Measurements from ENCODE around the gene GDPGP1. TPM values are rescaled to one million over a fixed set of nuclear protein-coding genes. Genes with fewer than 3 reads are reported as not detected.
A peak's percentile ranks its signal among the peaks of the same experiment; 100 is the strongest.

GDPGP1 gene
- total RNA-seq, 1 experiment from 2014 or later = 5.1 TPM

DNA sequence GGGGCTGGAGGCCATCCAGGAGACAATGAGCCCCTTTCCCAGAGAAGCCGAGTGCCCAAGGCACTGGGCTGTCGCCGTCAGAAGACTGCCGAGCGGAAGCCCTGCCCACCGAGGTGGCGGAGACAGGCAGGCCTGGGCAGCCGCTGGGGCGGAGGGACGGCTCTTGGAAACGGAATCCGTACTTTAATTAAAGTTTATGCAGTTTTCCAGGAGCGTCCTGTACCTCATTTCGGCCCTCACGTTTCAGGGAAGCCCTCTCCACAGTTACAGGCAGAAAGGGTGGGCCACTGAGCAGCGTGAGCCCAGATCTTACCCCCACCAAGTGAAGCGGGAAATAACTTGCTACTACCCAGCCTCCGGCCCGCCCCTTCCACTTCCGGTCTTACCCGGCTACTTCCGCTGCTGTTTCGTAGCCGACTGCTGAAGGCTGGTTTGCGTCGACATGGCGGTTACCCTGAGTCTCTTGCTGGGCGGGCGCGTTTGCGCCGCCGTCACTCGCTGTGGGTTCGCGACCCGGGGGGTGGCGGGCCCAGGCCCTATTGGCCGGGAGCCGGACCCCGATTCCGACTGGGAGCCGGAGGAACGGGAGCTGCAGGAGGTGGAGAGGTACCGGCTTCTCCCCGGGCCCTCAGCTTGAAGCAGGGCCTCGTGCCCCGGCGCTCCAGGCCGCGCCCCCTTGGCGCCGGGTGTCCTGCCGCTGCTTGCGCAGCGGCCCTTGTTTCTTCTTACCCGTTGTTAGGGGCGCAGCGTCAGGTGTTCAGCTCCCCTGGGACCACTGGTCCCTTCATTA lies 31.5 kb downstream of the GDPGP1 start, which contains the start of gene NGRN:
Gene NGRN, plus strand, starts transcription at position 402 of the 790 bp plus-strand sequence. Its CDS starts 41 bp downstream, at position 443.
- Mint-ChIP-seq H3K4me1 (ENCODE audit: low read depth, unreplicated experiment) (peaks cover 22% of the 10 kb centered on the region), H3K36me3 (ENCODE audit: insufficient read depth, unreplicated experiment) (peaks cover 40% of the 10 kb centered on the region), H3K27me3 (ENCODE audit: insufficient read depth, unreplicated experiment) (no peaks in the 10 kb centered on the region), H3K4me3 (ENCODE audit: unreplicated experiment) (peak within 1 kb of the TSS; percentile 95), H3K9me3 (ENCODE audit: unreplicated experiment) (no peaks in the 10 kb centered on the region), H3K27ac (ENCODE audit: unreplicated experiment) (peak within 1 kb of the TSS; percentile 97)
- Histone ChIP-seq H3K9me3 (no peaks in the 10 kb centered on the region), H3K36me3 (ENCODE audit: control insufficient read depth, insufficient read depth, low read length) (no peaks in the 10 kb centered on the region), H3K27me3 (replicated peaks; ENCODE audit: control insufficient read depth, insufficient read depth, low read length) (no peaks in the 10 kb centered on the region), H3K4me1 (peaks cover 11% of the 10 kb centered on the region; the same call in 1 of the 2 replicates), H3K4me3 (ENCODE audit: low read depth, low read length) (peak within 1 kb of the TSS; percentile 64)
- ChIA-PET CTCF (interaction anchor here (1.0 to 1.1 kb wide), 2 partner anchors 28 to 166 kb away, joined by 3 to 5 read pairs; no protein-coding TSS in a partner anchor), POLR2A (interaction anchor here (0.5 to 1.0 kb wide), 4 partner anchors 16 to 148 kb away, joined by 3 to 8 read pairs (median 4); partner anchors contain the start of genes CIB1, GDPGP1 and TTLL13)
- TF ChIP-seq, protein P1, sequence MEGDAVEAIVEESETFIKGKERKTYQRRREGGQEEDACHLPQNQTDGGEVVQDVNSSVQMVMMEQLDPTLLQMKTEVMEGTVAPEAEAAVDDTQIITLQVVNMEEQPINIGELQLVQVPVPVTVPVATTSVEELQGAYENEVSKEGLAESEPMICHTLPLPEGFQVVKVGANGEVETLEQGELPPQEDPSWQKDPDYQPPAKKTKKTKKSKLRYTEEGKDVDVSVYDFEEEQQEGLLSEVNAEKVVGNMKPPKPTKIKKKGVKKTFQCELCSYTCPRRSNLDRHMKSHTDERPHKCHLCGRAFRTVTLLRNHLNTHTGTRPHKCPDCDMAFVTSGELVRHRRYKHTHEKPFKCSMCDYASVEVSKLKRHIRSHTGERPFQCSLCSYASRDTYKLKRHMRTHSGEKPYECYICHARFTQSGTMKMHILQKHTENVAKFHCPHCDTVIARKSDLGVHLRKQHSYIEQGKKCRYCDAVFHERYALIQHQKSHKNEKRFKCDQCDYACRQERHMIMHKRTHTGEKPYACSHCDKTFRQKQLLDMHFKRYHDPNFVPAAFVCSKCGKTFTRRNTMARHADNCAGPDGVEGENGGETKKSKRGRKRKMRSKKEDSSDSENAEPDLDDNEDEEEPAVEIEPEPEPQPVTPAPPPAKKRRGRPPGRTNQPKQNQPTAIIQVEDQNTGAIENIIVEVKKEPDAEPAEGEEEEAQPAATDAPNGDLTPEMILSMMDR (IDR thresholded peaks at IDR 0.05; ENCODE audit: insufficient read depth in 1 of 2, low read depth in 1 of 2, low read length in 1 of 2, severe bottlenecking in 1 of 2, unreplicated experiment in 1 of 2) = no peak
- intact Hi-C loops (cut with micrococcal nuclease; ENCODE audit: unreplicated experiment) = loop anchor here (1.0 kb wide), 1 partner anchor 31 kb away; the partner anchor contains the start of gene GDPGP1
- peak; percentile 87 to 89 for DNase-seq
- BruUV-seq (replicated peaks) = no TSS peak

DNA sequence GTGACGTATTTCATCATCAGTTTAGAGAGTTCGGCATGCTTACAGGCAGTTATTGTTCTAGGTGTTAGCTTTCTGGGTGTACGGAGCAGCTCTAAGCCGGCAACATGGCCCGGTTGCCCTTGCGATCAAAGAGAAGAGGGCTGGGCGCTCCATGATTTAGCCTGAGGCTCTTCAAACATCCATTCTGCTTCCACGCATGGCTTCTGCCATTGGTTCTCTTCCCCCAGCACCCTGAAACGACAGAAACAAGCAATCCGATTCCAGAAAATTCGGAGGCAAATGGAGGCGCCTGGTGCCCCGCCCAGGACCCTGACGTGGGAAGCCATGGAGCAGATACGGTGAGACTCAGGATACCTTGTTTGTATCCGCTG lies 32.0 kb downstream of the GDPGP1 start:
- H3K4me1 Mint-ChIP-seq (ENCODE audit: low read depth, unreplicated experiment) = peaks cover 23% of the 10 kb centered on the region
- peak overlapping the region; percentile 95 for H3K4me3 Mint-ChIP-seq (ENCODE audit: unreplicated experiment)
- peak overlapping the region; percentile 64 for H3K4me3 ChIP-seq (ENCODE audit: low read depth, low read length)
- peak overlapping the region; percentile 97 for H3K27ac Mint-ChIP-seq (ENCODE audit: unreplicated experiment)
- no peaks in the 10 kb centered on the region for H3K27me3 ChIP-seq (replicated peaks; ENCODE audit: control insufficient read depth, insufficient read depth, low read length)
- intact Hi-C loops (cut with micrococcal nuclease; ENCODE audit: unreplicated experiment) = no loop called here
- H3K9me3 Mint-ChIP-seq (ENCODE audit: unreplicated experiment) = no peaks in the 10 kb centered on the region
- no TSS peak for BruUV-seq (replicated peaks)
- H3K27me3 Mint-ChIP-seq (ENCODE audit: insufficient read depth, unreplicated experiment) = no peaks in the 10 kb centered on the region
- peaks cover 11% of the 10 kb centered on the region; the same call in 1 of the 2 replicates for H3K4me1 ChIP-seq
- no peaks in the 10 kb centered on the region for H3K9me3 ChIP-seq
- DNase-seq = peak; percentile 50 to 58
- peaks cover 46% of the 10 kb centered on the region for H3K36me3 Mint-ChIP-seq (ENCODE audit: insufficient read depth, unreplicated experiment)
- CTCF ChIA-PET = interaction anchor here (1.0 to 1.1 kb wide), 2 partner anchors 27 to 167 kb away, joined by 3 to 5 read pairs; no protein-coding TSS in a partner anchor
- POLR2A ChIA-PET = interaction anchor here (0.5 to 1.0 kb wide), 4 partner anchors 17 to 148 kb away, joined by 3 to 8 read pairs (median 4); partner anchors contain the start of genes CIB1, GDPGP1 and TTLL13
- TF ChIP-seq, protein P1 (IDR thresholded peaks at IDR 0.05; ENCODE audit: insufficient read depth in 1 of 2, low read depth in 1 of 2, low read length in 1 of 2, severe bottlenecking in 1 of 2, unreplicated experiment in 1 of 2) = no peak
- no peaks in the 10 kb centered on the region; the same call in 1 of the 2 replicates for H3K36me3 ChIP-seq (ENCODE audit: control insufficient read depth, insufficient read depth, low read length)

DNA sequence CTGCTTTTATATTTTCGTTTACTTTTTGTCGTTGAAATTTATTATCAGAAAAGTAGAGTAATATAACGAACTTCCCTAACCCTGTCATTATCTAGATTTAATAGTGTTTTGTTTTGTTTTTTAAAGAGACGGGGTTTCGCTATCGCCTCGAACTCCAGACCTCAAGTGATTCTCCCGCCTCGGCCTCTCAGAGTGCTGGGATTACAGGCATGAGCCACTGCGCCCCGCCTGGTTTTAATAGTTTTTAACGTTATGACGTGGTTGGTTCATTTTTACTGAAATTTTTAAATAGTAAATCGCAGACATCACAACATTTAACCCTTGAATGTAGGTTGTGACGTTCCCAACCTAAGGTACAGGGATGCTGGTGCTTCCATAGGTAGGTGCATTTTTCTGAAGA lies 32.5 kb downstream of the GDPGP1 start:
- TF ChIP-seq, protein P1 (IDR thresholded peaks at IDR 0.05; ENCODE audit: insufficient read depth in 1 of 2, low read depth in 1 of 2, low read length in 1 of 2, severe bottlenecking in 1 of 2, unreplicated experiment in 1 of 2) = no peak
- H3K4me1 Mint-ChIP-seq (ENCODE audit: low read depth, unreplicated experiment) = peaks cover 23% of the 10 kb centered on the region
- no peak for DNase-seq
- intact Hi-C loops (cut with micrococcal nuclease; ENCODE audit: unreplicated experiment) = no loop called here
- peaks cover 11% of the 10 kb centered on the region; the same call in 1 of the 2 replicates for H3K4me1 ChIP-seq
- H3K9me3 ChIP-seq = no peaks in the 10 kb centered on the region
- H3K4me3 Mint-ChIP-seq (ENCODE audit: unreplicated experiment) = peak overlapping the region; percentile 95
- ChIA-PET CTCF (interaction anchor here (1.0 kb wide), 1 partner anchor 167 kb away, joined by 3 read pairs; no protein-coding TSS in a partner anchor), POLR2A (no interaction called here)
- H3K36me3 ChIP-seq (ENCODE audit: control insufficient read depth, insufficient read depth, low read length) = no peaks in the 10 kb centered on the region; the same call in 1 of the 2 replicates
- BruUV-seq (replicated peaks) = TSS peak; percentile 56
- no peaks in the 10 kb centered on the region for H3K9me3 Mint-ChIP-seq (ENCODE audit: unreplicated experiment)
- H3K27ac Mint-ChIP-seq (ENCODE audit: unreplicated experiment) = peak overlapping the region; percentile 97
- no peaks in the 10 kb centered on the region for H3K27me3 Mint-ChIP-seq (ENCODE audit: insufficient read depth, unreplicated experiment)
- H3K36me3 Mint-ChIP-seq (ENCODE audit: insufficient read depth, unreplicated experiment) = peaks cover 48% of the 10 kb centered on the region
- H3K27me3 ChIP-seq (replicated peaks; ENCODE audit: control insufficient read depth, insufficient read depth, low read length) = no peaks in the 10 kb centered on the region
- peak overlapping the region; percentile 64 for H3K4me3 ChIP-seq (ENCODE audit: low read depth, low read length)
